WTC11 (cell line): ENCODE results near the gene ERVMER34-1. TPM values are rescaled to one million over a fixed set of nuclear protein-coding genes. Genes with fewer than 3 reads are reported as not detected.

Source experiments
- ATAC-seq: fragments of 200-7000 bp; cut with Tn5 transposase; 2 replicates; pipeline ENCODE4 v1.10.0; 2021; ENCODE audit warnings: mild to moderate bottlenecking, moderate library complexity
- CTCF ChIA-PET: fragments of 300-600 bp; sonication (Branson Sonifier 250); formaldehyde crosslinking; loops from one replicate; lab custom pipeline; 2021; ENCODE audit warnings: antibody characterized with exemption; lab: Charles Lee
- POLR2A ChIA-PET: fragments of 350-600 bp; sonication (Branson Sonifier 250); formaldehyde crosslinking; loops from one replicate; lab custom pipeline; 2021; ENCODE audit warnings: antibody characterized with exemption; lab: Charles Lee
- DNase-seq: peaks from one replicate; pipeline ENCODE4 v3.0.0; 2021; ENCODE audit warnings: low spot score
- H3K27ac Mint-ChIP-seq: 2 replicates; pipeline ENCODE4 v1.8.0; 2021; ENCODE audit warnings: mixed read lengths
- H3K27me3 Mint-ChIP-seq: 2 replicates; pipeline ENCODE4 v1.8.0; 2021; ENCODE audit warnings: low read depth, mild to moderate bottlenecking, moderate library complexity, mixed read lengths
- H3K36me3 Mint-ChIP-seq: 2 replicates; pipeline ENCODE4 v1.8.0; 2021; ENCODE audit warnings: mixed read lengths
- H3K4me1 Mint-ChIP-seq: 2 replicates; pipeline ENCODE4 v1.8.0; 2022; ENCODE audit warnings: mixed read lengths
- H3K4me3 Mint-ChIP-seq: 2 replicates; pipeline ENCODE4 v1.8.0; 2021; ENCODE audit warnings: mild to moderate bottlenecking, moderate library complexity, mixed read lengths
- H3K9me3 Mint-ChIP-seq: 2 replicates; pipeline ENCODE4 v1.8.0; 2021; ENCODE audit warnings: mixed read lengths
- E2F4 ChIP-seq: sonication (generic); formaldehyde crosslinking; IDR thresholded peaks from 2 replicates; pipeline ENCODE4 v1.8.1; 2022; ENCODE audit warnings: low read depth, mild to moderate bottlenecking, moderate library complexity, missing genetic modification reagents, borderline replicate concordance
- IRF2 ChIP-seq: sonication (generic); formaldehyde crosslinking; IDR thresholded peaks from 2 replicates; pipeline ENCODE4 v1.8.0; 2022; ENCODE audit warnings: low read depth, missing genetic modification reagents, borderline replicate concordance
- JUN ChIP-seq: sonication (generic); formaldehyde crosslinking; IDR thresholded peaks from 2 replicates; pipeline ENCODE4 v1.8.0; 2023; ENCODE audit warnings: mild to moderate bottlenecking, missing genetic modification reagents
- NFYB ChIP-seq: sonication (generic); formaldehyde crosslinking; conservative IDR thresholded peaks from 2 replicates; pipeline ENCODE4 v1.8.0; 2022; ENCODE audit warnings: low read depth, missing genetic modification reagents
- PREB ChIP-seq: sonication (generic); formaldehyde crosslinking; IDR thresholded peaks from 2 replicates; pipeline ENCODE4 v1.8.1; 2022; ENCODE audit warnings: mild to moderate bottlenecking, missing genetic modification reagents, moderate library complexity, borderline replicate concordance
- RELA ChIP-seq: sonication (generic); formaldehyde crosslinking; IDR thresholded peaks from 2 replicates; pipeline ENCODE4 v1.8.1; 2022; ENCODE audit warnings: missing genetic modification reagents, mild to moderate bottlenecking, borderline replicate concordance
- TCF7 ChIP-seq: sonication (generic); formaldehyde crosslinking; IDR thresholded peaks from 2 replicates; pipeline ENCODE4 v1.8.0; 2022; ENCODE audit warnings: mild to moderate bottlenecking, low read depth, missing genetic modification reagents, moderate library complexity
- TEAD1 ChIP-seq: sonication (generic); formaldehyde crosslinking; IDR thresholded peaks from 2 replicates; pipeline ENCODE4 v1.8.0; 2022; ENCODE audit warnings: mild to moderate bottlenecking, missing genetic modification reagents
- ZSCAN18 ChIP-seq: fragments of 250-450 bp; sonication (Bioruptor Pico); IDR thresholded peaks from 2 replicates; pipeline ENCODE4 v2.1.2; 2022; ENCODE audit warnings: mild to moderate bottlenecking, moderate library complexity
- total RNA-seq: library from RNA; stranded (reverse); gene quantifications from 3 replicates; pipeline ENCODE4 v1.2.3, GENCODE V29; 2021
- TF ChIP-seq, protein P1 (sequence below): sonication (generic); formaldehyde crosslinking; IDR thresholded peaks from 2 replicates; pipeline ENCODE4 v1.8.0; 2022; ENCODE audit warnings: missing genetic modification reagents
- TF ChIP-seq, protein P2 (sequence below): sonication (generic); formaldehyde crosslinking; IDR thresholded peaks from 2 replicates; pipeline ENCODE4 v1.8.1; 2022; ENCODE audit warnings: low read depth, missing genetic modification reagents, borderline replicate concordance
- TF ChIP-seq, protein P3 (sequence below): sonication (generic); formaldehyde crosslinking; IDR thresholded peaks from 2 replicates; pipeline ENCODE4 v1.8.0; 2022; ENCODE audit warnings: mild to moderate bottlenecking, missing genetic modification reagents
- TF ChIP-seq, protein P4 (sequence below): sonication (generic); formaldehyde crosslinking; IDR thresholded peaks from 2 replicates; pipeline ENCODE4 v1.8.1; 2023; ENCODE audit warnings: mild to moderate bottlenecking, missing genetic modification reagents

Gene ERVMER34-1
- total RNA-seq, 1 experiment from 2014 or later = 14.6 TPM

- DNase-seq = no peak
- POLR2A ChIA-PET = interaction anchor here (1.2 kb wide), 1 partner anchor 17 kb away, joined by 4 read pairs; no protein-coding TSS in a partner anchor
- Mint-ChIP-seq H3K4me1 (peaks cover 31% of the 10 kb centered on the region), H3K27me3 (no peaks in the 10 kb centered on the region; the same call in 1 of the 2 replicates), H3K4me3 (no peak overlapping the region), H3K27ac (peak overlapping the region; percentile 48)
- CTCF ChIA-PET = interaction anchor here (1.2 kb wide), 1 partner anchor 139 kb away, joined by 3 read pairs; no protein-coding TSS in a partner anchor
- TF ChIP-seq, protein P1, sequence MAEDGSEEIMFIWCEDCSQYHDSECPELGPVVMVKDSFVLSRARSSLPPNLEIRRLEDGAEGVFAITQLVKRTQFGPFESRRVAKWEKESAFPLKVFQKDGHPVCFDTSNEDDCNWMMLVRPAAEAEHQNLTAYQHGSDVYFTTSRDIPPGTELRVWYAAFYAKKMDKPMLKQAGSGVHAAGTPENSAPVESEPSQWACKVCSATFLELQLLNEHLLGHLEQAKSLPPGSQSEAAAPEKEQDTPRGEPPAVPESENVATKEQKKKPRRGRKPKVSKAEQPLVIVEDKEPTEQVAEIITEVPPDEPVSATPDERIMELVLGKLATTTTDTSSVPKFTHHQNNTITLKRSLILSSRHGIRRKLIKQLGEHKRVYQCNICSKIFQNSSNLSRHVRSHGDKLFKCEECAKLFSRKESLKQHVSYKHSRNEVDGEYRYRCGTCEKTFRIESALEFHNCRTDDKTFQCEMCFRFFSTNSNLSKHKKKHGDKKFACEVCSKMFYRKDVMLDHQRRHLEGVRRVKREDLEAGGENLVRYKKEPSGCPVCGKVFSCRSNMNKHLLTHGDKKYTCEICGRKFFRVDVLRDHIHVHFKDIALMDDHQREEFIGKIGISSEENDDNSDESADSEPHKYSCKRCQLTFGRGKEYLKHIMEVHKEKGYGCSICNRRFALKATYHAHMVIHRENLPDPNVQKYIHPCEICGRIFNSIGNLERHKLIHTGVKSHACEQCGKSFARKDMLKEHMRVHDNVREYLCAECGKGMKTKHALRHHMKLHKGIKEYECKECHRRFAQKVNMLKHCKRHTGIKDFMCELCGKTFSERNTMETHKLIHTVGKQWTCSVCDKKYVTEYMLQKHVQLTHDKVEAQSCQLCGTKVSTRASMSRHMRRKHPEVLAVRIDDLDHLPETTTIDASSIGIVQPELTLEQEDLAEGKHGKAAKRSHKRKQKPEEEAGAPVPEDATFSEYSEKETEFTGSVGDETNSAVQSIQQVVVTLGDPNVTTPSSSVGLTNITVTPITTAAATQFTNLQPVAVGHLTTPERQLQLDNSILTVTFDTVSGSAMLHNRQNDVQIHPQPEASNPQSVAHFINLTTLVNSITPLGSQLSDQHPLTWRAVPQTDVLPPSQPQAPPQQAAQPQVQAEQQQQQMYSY = no peak
- TF ChIP-seq NFYB (no peak), PREB (no peak), ZSCAN18 (CRISPR knock-in tag) (no peak), E2F4 (CRISPR knock-in tag) (no peak), RELA (CRISPR knock-in tag) (no peak)
- TF ChIP-seq, protein P2, sequence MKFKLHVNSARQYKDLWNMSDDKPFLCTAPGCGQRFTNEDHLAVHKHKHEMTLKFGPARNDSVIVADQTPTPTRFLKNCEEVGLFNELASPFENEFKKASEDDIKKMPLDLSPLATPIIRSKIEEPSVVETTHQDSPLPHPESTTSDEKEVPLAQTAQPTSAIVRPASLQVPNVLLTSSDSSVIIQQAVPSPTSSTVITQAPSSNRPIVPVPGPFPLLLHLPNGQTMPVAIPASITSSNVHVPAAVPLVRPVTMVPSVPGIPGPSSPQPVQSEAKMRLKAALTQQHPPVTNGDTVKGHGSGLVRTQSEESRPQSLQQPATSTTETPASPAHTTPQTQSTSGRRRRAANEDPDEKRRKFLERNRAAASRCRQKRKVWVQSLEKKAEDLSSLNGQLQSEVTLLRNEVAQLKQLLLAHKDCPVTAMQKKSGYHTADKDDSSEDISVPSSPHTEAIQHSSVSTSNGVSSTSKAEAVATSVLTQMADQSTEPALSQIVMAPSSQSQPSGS (CRISPR knock-in tag) = no peak
- TF ChIP-seq, protein P3, sequence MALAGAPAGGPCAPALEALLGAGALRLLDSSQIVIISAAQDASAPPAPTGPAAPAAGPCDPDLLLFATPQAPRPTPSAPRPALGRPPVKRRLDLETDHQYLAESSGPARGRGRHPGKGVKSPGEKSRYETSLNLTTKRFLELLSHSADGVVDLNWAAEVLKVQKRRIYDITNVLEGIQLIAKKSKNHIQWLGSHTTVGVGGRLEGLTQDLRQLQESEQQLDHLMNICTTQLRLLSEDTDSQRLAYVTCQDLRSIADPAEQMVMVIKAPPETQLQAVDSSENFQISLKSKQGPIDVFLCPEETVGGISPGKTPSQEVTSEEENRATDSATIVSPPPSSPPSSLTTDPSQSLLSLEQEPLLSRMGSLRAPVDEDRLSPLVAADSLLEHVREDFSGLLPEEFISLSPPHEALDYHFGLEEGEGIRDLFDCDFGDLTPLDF (CRISPR knock-in tag) = no peak
- TF ChIP-seq, all 79 proteins: peak for 0
- no peaks in the 10 kb centered on the region for H3K36me3 Mint-ChIP-seq
- ATAC-seq = peak; percentile 65
- H3K9me3 Mint-ChIP-seq = no peaks in the 10 kb centered on the region
Measured at GRCh38 chr4:52729586-52729985, 21.6 kb downstream of the ERVMER34-1 start.

- no peak for DNase-seq
- H3K27me3 Mint-ChIP-seq = no peaks in the 10 kb centered on the region; the same call in 1 of the 2 replicates
- no peaks in the 10 kb centered on the region for H3K36me3 Mint-ChIP-seq
- H3K4me3 Mint-ChIP-seq = no peak overlapping the region
- H3K27ac Mint-ChIP-seq = no peak overlapping the region
- no peak for ATAC-seq
- peaks cover 31% of the 10 kb centered on the region for H3K4me1 Mint-ChIP-seq
- no peaks in the 10 kb centered on the region for H3K9me3 Mint-ChIP-seq
- ChIA-PET CTCF (interaction anchor here (0.8 to 1.2 kb wide), 3 partner anchors 140 to 253 kb away, joined by 3 to 4 read pairs (median 3); no protein-coding TSS in a partner anchor), POLR2A (interaction anchor here (1.2 kb wide), 1 partner anchor 16 kb away, joined by 4 read pairs; no protein-coding TSS in a partner anchor)
- TF ChIP-seq NFYB (no peak), RELA (CRISPR knock-in tag) (no peak), TCF7 (no peak), IRF2 (CRISPR knock-in tag) (no peak), ZSCAN18 (CRISPR knock-in tag) (no peak), JUN (CRISPR knock-in tag) (no peak), TEAD1 (CRISPR knock-in tag) (no peak)
- TF ChIP-seq, protein P4, sequence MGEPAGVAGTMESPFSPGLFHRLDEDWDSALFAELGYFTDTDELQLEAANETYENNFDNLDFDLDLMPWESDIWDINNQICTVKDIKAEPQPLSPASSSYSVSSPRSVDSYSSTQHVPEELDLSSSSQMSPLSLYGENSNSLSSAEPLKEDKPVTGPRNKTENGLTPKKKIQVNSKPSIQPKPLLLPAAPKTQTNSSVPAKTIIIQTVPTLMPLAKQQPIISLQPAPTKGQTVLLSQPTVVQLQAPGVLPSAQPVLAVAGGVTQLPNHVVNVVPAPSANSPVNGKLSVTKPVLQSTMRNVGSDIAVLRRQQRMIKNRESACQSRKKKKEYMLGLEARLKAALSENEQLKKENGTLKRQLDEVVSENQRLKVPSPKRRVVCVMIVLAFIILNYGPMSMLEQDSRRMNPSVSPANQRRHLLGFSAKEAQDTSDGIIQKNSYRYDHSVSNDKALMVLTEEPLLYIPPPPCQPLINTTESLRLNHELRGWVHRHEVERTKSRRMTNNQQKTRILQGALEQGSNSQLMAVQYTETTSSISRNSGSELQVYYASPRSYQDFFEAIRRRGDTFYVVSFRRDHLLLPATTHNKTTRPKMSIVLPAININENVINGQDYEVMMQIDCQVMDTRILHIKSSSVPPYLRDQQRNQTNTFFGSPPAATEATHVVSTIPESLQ (CRISPR knock-in tag) = no peak
Measured at GRCh38 chr4:52728691-52729240, 22.5 kb downstream of the ERVMER34-1 start.
